Measurements from ENCODE around the gene MEGF10.
"Not testable (repeated sequence)": the region's sequence is repeated elsewhere in the genome, so short reads cannot be mapped to it uniquely, and the experiment has no call there.

MEGF10 gene

DNA sequence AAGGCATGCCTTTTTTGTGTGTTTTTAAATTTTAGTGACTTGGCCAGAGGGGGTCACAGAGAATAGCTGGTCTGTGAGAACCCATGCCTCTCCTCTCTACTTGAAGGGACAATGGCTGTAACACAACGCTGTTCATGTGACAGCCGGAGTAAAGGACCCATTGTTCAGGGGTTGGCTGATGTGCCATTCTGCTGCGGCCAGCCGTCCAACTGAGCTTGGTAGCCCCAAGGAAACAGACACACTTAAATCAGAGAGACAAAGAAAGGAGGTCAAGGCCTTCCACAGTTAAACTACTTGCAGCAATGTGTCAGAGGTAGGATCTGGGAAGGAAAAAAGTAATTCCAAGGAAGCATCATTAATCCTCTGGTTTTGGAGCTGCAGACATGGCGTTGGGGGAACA, 8.1 kb downstream of the MEGF10 start:
- WGBS, result 89% methylated on average over 5 of the region's 5 CpGs

DNA sequence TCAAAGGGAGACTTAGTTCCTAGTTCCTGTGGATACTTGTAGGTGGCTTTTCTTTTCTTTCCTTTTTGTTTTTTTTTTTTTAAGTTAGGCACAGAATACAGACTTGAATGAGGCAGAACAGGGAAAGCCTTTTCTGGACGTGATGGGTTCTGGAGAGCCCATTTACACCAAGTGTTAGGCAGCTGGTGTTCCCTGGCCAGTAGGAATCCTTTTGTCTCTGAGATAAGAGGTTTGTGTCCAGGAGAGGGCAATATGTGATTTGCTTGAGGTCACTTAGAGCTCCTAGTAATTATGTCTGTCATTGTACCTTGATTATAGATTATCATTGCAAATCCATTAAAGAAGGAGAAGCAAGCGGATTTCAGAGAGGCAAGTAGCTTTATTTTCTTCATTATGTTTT, 9.1 kb downstream of the MEGF10 start:
- H3K4me1 ChIP-seq (ENCODE audit: insufficient read depth, low read length), result peaks cover 30% of the 10 kb centered on the region
- no peaks in the 10 kb centered on the region for H3K36me3 ChIP-seq (ENCODE audit: insufficient read depth, low read length)

More for the DNA sequence above, 8.1 kb downstream of the MEGF10 start:
- Histone ChIP-seq H3K4me1 (ENCODE audit: insufficient read depth, low read length) (peaks cover 36% of the 10 kb centered on the region), H3K4me3 (ENCODE audit: low read length) (no peak overlapping the region), H3K36me3 (ENCODE audit: insufficient read depth, low read length) (no peaks in the 10 kb centered on the region), H3K27ac (ENCODE audit: low read depth, low read length) (no peak overlapping the region), H3K27me3 (ENCODE audit: insufficient read depth, low read length) (no peaks in the 10 kb centered on the region), H3K9me3 (ENCODE audit: insufficient read depth, low read depth, low read length) (no peaks in the 10 kb centered on the region), H3K9ac (ENCODE audit: low read depth, low read length) (no peak overlapping the region)

DNA sequence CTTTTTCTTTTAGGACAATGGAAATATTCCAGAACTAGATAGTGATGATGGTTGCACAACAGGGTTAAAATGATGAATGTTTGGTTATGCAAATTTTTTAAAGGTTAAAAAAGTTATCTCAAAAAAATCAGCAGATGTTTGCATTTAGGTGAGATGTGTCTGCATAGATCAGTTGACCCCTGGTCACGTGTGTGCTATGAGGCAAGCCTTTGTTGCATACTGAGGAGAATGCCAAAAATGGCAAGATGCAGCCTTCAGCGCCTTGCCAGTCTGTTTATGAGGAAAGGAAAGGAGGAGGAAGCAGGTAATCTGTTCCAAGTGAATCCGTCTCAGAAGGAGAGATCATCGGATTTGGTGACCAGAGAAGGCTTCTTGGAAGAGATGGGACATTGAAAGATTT, 11.9 kb downstream of the MEGF10 start:
- no peak overlapping the region for H3K27ac ChIP-seq (ENCODE audit: low read depth, low read length)
- H3K9me3 ChIP-seq (ENCODE audit: insufficient read depth, low read depth, low read length), result no peaks in the 10 kb centered on the region
- no peaks in the 10 kb centered on the region for H3K27me3 ChIP-seq (ENCODE audit: insufficient read depth, low read length)
- peaks cover 46% of the 10 kb centered on the region for H3K4me1 ChIP-seq (ENCODE audit: insufficient read depth, low read length)
- H3K9ac ChIP-seq (ENCODE audit: low read depth, low read length), result no peak overlapping the region
- no peaks in the 10 kb centered on the region for H3K36me3 ChIP-seq (ENCODE audit: insufficient read depth, low read length)
- WGBS, result 91% methylated on average over 4 of the region's 4 CpGs
- no peak overlapping the region for H3K4me3 ChIP-seq (ENCODE audit: low read length)

More for the DNA sequence above, 9.1 kb downstream of the MEGF10 start:
- Histone ChIP-seq H3K27ac (ENCODE audit: low read depth, low read length) (peak overlapping the region; percentile 38; the same call in 1 of the 2 replicates), H3K4me3 (ENCODE audit: low read length) (no peak overlapping the region), H3K9me3 (ENCODE audit: insufficient read depth, low read depth, low read length) (no peaks in the 10 kb centered on the region), H3K27me3 (ENCODE audit: insufficient read depth, low read length) (no peaks in the 10 kb centered on the region), H3K9ac (ENCODE audit: low read depth, low read length) (no peak overlapping the region)
- WGBS, result 17% methylated on average over 1 of the region's 2 CpGs

DNA sequence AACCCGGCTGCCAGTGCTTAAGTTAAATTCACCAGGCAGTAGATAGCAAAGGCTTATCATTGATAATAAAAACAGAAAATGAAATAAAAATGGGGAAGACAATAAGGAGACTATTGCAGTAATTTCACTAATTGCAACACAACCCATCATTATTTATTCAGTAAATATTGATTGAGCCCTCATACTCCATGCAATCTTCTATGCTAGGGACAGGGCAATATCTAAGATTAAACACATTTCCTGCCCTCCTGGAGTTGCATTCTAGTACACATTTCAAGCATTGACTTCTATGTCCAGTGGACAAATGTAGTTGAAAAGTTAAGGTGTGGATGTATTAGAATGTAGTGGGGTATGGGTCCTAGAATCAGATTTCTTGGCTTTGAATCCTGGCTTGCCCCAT, 12.8 kb downstream of the MEGF10 start:
- Histone ChIP-seq H3K36me3 (ENCODE audit: insufficient read depth, low read length) (no peaks in the 10 kb centered on the region), H3K4me1 (ENCODE audit: insufficient read depth, low read length) (peaks cover 46% of the 10 kb centered on the region), H3K9me3 (ENCODE audit: insufficient read depth, low read depth, low read length) (no peaks in the 10 kb centered on the region), H3K27me3 (ENCODE audit: insufficient read depth, low read length) (no peaks in the 10 kb centered on the region), H3K4me3 (ENCODE audit: low read length) (no peak overlapping the region), H3K27ac (ENCODE audit: low read depth, low read length) (no peak overlapping the region), H3K9ac (ENCODE audit: low read depth, low read length) (no peak overlapping the region)
- 90% methylated on average over 1 of the region's 1 CpG for WGBS

DNA sequence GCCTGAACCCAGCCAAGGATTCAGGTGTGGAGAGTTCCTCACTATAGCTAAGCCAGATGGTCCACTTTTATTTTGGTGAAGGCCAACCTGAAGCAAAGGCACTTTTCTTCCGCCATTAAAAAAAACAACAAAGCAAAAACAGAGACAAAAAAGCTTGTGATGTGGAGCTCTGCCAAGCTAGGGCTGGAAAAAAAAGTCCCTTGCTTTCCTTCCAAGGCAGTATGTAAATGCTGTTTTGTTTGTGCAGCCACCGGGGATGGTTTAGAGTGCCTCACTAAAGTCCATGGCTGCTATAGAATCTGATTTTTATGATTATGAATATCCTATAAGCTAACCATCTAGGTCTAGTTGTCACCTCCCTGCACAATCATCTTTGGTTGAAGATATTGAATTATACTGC, 14.9 kb downstream of the MEGF10 start:
- H3K36me3 ChIP-seq (ENCODE audit: insufficient read depth, low read length), result no peaks in the 10 kb centered on the region
- H3K27me3 ChIP-seq (ENCODE audit: insufficient read depth, low read length), result no peaks in the 10 kb centered on the region
- no peak overlapping the region for H3K27ac ChIP-seq (ENCODE audit: low read depth, low read length)
- no peak overlapping the region for H3K9ac ChIP-seq (ENCODE audit: low read depth, low read length)
- peaks cover 26% of the 10 kb centered on the region for H3K4me1 ChIP-seq (ENCODE audit: insufficient read depth, low read length)
- no peaks in the 10 kb centered on the region for H3K9me3 ChIP-seq (ENCODE audit: insufficient read depth, low read depth, low read length)
- no peak overlapping the region for H3K4me3 ChIP-seq (ENCODE audit: low read length)
- 44% methylated on average over 2 of the region's 2 CpGs for WGBS

DNA sequence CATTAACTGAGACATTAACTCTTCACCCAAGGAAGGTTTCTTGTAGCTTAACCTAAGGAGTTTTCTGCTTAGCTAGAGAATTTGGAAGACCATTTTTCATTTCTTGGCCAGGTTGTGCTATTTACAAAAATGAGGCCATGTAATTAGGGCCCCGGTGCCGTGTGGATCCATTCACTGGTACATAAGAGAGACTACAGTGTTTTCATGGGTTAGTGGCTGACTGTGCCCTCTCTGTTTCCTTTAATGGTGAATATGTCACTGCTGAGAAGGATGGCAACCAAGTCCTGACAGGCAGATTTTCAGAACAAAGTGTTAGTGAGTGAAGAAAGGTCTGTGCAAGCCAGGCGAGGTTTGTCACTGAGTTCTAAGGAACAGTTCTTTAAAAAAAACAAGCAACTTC, 15.4 kb downstream of the MEGF10 start:
- WGBS, result 91% methylated on average over 3 of the region's 3 CpGs
- H3K27me3 ChIP-seq (ENCODE audit: insufficient read depth, low read length), result no peaks in the 10 kb centered on the region
- no peaks in the 10 kb centered on the region for H3K9me3 ChIP-seq (ENCODE audit: insufficient read depth, low read depth, low read length)
- H3K36me3 ChIP-seq (ENCODE audit: insufficient read depth, low read length), result no peaks in the 10 kb centered on the region
- no peak overlapping the region for H3K9ac ChIP-seq (ENCODE audit: low read depth, low read length)
- H3K4me1 ChIP-seq (ENCODE audit: insufficient read depth, low read length), result peaks cover 26% of the 10 kb centered on the region
- H3K27ac ChIP-seq (ENCODE audit: low read depth, low read length), result no peak overlapping the region
- H3K4me3 ChIP-seq (ENCODE audit: low read length), result no peak overlapping the region

DNA sequence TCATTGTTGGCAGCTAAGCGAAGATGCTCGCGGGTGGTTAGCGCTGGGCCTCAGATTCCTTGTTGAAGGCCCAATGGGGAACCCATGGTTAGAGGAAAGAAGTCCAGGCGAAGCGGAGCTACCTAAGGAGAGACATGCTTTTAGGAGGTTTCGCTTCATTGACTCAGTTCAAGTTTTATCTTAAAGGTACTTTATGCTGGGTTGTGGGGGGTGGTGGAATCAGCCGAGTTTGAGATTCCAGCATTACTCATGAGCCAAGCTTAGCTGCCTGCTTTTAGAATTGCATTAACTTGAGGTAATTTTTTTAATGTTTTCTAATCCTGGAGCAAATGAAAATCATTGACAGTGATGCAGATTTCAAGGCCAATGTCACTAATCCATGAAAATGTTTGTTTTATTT, 16.1 kb downstream of the MEGF10 start:
- Histone ChIP-seq H3K27me3 (ENCODE audit: insufficient read depth, low read length) (no peaks in the 10 kb centered on the region), H3K27ac (ENCODE audit: low read depth, low read length) (peak overlapping the region; percentile 94; the same call in 1 of the 2 replicates), H3K36me3 (ENCODE audit: insufficient read depth, low read length) (no peaks in the 10 kb centered on the region), H3K9ac (ENCODE audit: low read depth, low read length) (no peak overlapping the region), H3K9me3 (ENCODE audit: insufficient read depth, low read depth, low read length) (no peaks in the 10 kb centered on the region), H3K4me1 (ENCODE audit: insufficient read depth, low read length) (peaks cover 32% of the 10 kb centered on the region), H3K4me3 (ENCODE audit: low read length) (no peak overlapping the region)
- 82% methylated on average over 8 of the region's 8 CpGs for WGBS

DNA sequence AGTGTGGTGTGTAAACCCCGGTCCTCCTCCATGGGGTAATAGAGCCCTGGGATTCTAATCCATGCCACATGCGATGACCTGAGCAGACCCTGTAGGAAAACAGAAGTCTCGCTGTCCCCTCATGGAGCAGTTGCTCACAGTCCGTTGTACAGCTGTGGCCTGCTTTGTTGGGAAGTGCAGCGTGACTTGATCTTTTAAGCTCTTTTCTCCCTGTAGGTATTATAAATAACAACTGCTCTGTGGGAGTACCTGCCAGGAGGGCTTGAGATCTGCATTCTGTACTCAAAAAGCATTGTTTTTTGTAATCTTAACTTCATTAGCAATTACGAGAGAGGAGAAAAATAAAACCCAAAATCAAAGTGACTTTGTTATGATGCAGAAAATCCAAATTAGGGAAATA, 17.3 kb downstream of the MEGF10 start:
- no peak overlapping the region for H3K4me3 ChIP-seq (ENCODE audit: low read length)
- H3K4me1 ChIP-seq (ENCODE audit: insufficient read depth, low read length), result peaks cover 36% of the 10 kb centered on the region
- no peak overlapping the region for H3K9ac ChIP-seq (ENCODE audit: low read depth, low read length)
- H3K36me3 ChIP-seq (ENCODE audit: insufficient read depth, low read length), result no peaks in the 10 kb centered on the region
- WGBS, result 50% methylated on average over 5 of the region's 6 CpGs
- no peaks in the 10 kb centered on the region for H3K9me3 ChIP-seq (ENCODE audit: insufficient read depth, low read depth, low read length)
- no peaks in the 10 kb centered on the region for H3K27me3 ChIP-seq (ENCODE audit: insufficient read depth, low read length)
- H3K27ac ChIP-seq (ENCODE audit: low read depth, low read length), result peak overlapping the region; percentile 94

DNA sequence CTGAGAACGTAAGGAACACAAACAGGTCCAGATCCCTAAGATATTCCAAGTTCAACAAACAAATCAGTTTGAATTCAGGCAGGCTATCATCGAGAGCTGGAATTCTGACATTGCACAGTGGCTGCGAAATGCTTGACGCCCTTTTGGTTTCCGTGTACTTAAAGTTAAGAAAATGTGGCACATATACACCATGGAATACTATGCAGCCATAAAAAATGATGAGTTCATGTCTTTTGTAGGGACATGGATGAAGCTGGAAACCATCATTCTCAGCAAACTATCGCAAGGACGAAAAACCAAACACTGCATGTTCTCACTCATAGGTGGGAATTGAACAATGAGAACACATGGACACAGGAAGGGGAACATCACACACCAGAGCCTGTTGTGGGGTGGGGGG, 17.7 kb downstream of the MEGF10 start:
- H3K27me3 ChIP-seq (ENCODE audit: insufficient read depth, low read length); H3K9me3 ChIP-seq (ENCODE audit: insufficient read depth, low read depth, low read length); H3K36me3 ChIP-seq (ENCODE audit: insufficient read depth, low read length); H3K4me3 ChIP-seq (ENCODE audit: low read length); H3K9ac ChIP-seq (ENCODE audit: low read depth, low read length): not testable (repeated sequence)
- peak overlapping the region; percentile 94 for H3K27ac ChIP-seq (ENCODE audit: low read depth, low read length)
- 80% methylated on average over 5 of the region's 7 CpGs for WGBS
- H3K4me1 ChIP-seq (ENCODE audit: insufficient read depth, low read length), result peaks cover 36% of the 10 kb centered on the region

DNA sequence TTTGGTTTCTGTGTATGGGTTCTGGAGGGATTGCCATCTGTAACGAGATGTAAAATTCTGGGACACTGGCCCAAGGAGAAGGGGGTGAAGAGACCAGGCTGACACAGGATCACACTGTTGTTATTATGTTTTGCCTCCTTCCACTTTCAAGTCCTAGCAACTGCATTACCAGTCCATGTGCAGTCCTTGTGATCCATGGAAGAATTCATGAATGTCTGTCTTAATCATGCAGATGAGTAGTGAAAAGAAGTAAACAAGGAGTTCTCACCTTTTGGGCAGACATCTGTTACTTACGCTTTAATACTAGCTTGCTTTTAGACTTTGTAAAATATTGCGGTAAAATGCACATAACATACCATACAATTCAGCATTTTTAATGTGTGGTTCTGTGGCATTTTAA, 18.3 kb downstream of the MEGF10 start:
- no peak overlapping the region for H3K27ac ChIP-seq (ENCODE audit: low read depth, low read length)
- H3K9me3 ChIP-seq (ENCODE audit: insufficient read depth, low read depth, low read length), result no peaks in the 10 kb centered on the region
- H3K9ac ChIP-seq (ENCODE audit: low read depth, low read length), result no peak overlapping the region
- H3K4me1 ChIP-seq (ENCODE audit: insufficient read depth, low read length), result peaks cover 36% of the 10 kb centered on the region
- no peaks in the 10 kb centered on the region for H3K27me3 ChIP-seq (ENCODE audit: insufficient read depth, low read length)
- H3K36me3 ChIP-seq (ENCODE audit: insufficient read depth, low read length), result no peaks in the 10 kb centered on the region
- whole genome bisulfite sequencing, result 77% methylated on average over 2 of the region's 3 CpGs
- H3K4me3 ChIP-seq (ENCODE audit: low read length), result no peak overlapping the region

DNA sequence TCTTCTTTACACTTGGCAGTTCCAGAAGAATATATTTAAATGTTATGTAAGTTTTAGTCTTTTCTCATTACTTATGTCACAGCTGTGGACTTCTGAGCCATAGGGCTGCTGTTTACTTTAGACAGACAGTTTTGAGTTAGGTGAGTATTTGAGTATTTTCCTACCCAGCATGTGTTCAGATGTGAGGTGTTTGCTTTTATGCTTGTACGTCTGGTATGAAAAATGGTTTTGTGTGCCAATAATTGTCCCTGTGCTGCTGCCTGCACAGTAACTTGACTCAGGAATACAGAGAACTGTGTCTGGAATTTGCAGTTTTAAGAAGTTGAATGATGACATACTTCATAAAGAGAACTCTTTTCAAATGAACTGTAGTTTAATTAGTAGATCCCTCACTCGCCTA, 20.8 kb downstream of the MEGF10 start:
- Histone ChIP-seq H3K27ac (ENCODE audit: low read depth, low read length) (no peak overlapping the region), H3K9ac (ENCODE audit: low read depth, low read length) (no peak overlapping the region), H3K27me3 (ENCODE audit: insufficient read depth, low read length) (no peaks in the 10 kb centered on the region), H3K4me1 (ENCODE audit: insufficient read depth, low read length) (peaks cover 30% of the 10 kb centered on the region), H3K4me3 (ENCODE audit: low read length) (no peak overlapping the region), H3K36me3 (ENCODE audit: insufficient read depth, low read length) (no peaks in the 10 kb centered on the region), H3K9me3 (ENCODE audit: insufficient read depth, low read depth, low read length) (no peaks in the 10 kb centered on the region)
- WGBS, result 91% methylated on average over 2 of the region's 2 CpGs

DNA sequence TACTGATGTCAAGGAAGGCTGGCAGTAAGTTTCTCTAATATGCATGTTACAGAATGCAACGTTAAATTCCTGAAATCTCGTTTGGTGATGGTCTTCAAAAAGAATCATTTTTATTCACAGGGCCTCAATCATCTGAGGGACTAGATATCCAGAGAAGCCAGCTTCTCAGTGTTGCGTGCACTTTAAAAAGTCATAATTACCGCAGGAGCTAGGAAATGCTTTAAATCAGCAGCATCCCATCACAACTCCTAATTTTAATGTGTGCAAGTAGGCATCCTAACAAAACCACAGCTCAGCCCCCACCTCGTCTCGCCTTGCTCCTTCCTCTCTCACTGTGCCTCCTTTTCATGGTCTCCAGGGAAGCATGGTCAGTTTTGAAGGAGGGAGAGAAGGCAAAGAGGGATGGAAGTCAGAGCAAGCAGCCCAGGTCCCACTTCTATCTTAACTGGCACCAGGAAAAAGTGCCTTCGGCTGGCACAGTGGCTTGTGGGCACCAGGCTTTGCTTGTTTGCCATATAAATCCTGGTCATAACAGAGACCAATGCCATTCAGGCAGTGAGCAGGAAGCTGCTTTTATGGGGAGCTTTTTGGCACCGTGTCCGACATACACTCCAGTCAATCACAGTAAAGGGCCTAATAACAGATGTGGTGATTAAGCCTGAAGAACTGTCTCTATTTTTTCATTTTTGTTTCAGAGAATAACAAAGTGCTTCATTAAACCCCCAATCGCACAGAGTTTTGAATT, 21.4 kb downstream of the MEGF10 start:
- Histone ChIP-seq H3K36me3 (ENCODE audit: insufficient read depth, low read length) (no peaks in the 10 kb centered on the region), H3K27me3 (ENCODE audit: insufficient read depth, low read length) (no peaks in the 10 kb centered on the region), H3K9ac (ENCODE audit: low read depth, low read length) (no peak overlapping the region), H3K4me3 (ENCODE audit: low read length) (no peak overlapping the region), H3K4me1 (ENCODE audit: insufficient read depth, low read length) (peaks cover 24% of the 10 kb centered on the region), H3K27ac (ENCODE audit: low read depth, low read length) (no peak overlapping the region), H3K9me3 (ENCODE audit: insufficient read depth, low read depth, low read length) (no peaks in the 10 kb centered on the region)
- 80% methylated on average over 9 of the region's 10 CpGs for WGBS
